Spinal cord (tissue), 10 donors: ENCODE results near the gene TAF8. TPM values are rescaled to one million over a fixed set of nuclear protein-coding genes. Genes with fewer than 3 reads are reported as not detected.

Source experiments
- DNase-seq, 6 donors: peaks; one replicate each; pipeline versions ENCODE4 v3.0.0 to v3.0.0-alpha.2; 2013 to 2015; ENCODE audit warnings: low spot score in 6 of 6, low read depth in 4 of 6
- H3K27ac ChIP-seq: one replicate; pipeline ENCODE4 v1.5.1; 2013; ENCODE audit warnings: low read depth, low read length, control low read depth
- H3K27me3 ChIP-seq: one replicate; pipeline ENCODE4 v1.6.1; 2013; ENCODE audit warnings: low read length; ENCODE audit not compliant: control insufficient read depth, insufficient read depth
- H3K36me3 ChIP-seq: one replicate; pipeline ENCODE4 v1.6.1; 2013; ENCODE audit warnings: low read length; ENCODE audit not compliant: control insufficient read depth, insufficient read depth
- H3K4me1 ChIP-seq: one replicate; pipeline ENCODE4 v1.6.1; 2013; ENCODE audit warnings: low read length; ENCODE audit not compliant: control insufficient read depth, insufficient read depth
- H3K4me3 ChIP-seq: one replicate; pipeline ENCODE4 v1.5.1; 2013; ENCODE audit warnings: low read depth, low read length, control low read depth
- H3K9me3 ChIP-seq: one replicate; pipeline ENCODE4 v1.6.1; 2013; ENCODE audit warnings: low read length; ENCODE audit not compliant: control insufficient read depth, insufficient read depth
- WGBS: methylation state at CpG from one replicate; pipeline ENCODE4 v1.1.5; 2013; ENCODE audit warnings: missing lambda C conversion rate; ENCODE audit not compliant: insufficient coverage; 5-methylcytosine and 5-hydroxymethylcytosine counted together
- polyA plus RNA-seq, 2 donors: library from polyadenylated mRNA; unstranded; fragments of 120-200 nt; gene quantifications; one replicate each; pipeline ENCODE4 v1.2.1, GENCODE V29; 2013; ENCODE audit not compliant: insufficient read length in 2 of 2
- total RNA-seq, 2 donors: library from RNA; depleted of rRNA in 1 of 2; stranded (reverse); fragments of 120-200 nt in 1 of 2; fragments of >200 nt in 1 of 2; gene quantifications; one replicate each; pipeline versions ENCODE4 v1.2.3 to v1.2.4, GENCODE V29; 2013 to 2014
- donor health status: healthy.

Gene TAF8
- total and polyA plus RNA-seq, 4 donors, result 10.5 to 17.9 (median 13.3) TPM

DNA sequence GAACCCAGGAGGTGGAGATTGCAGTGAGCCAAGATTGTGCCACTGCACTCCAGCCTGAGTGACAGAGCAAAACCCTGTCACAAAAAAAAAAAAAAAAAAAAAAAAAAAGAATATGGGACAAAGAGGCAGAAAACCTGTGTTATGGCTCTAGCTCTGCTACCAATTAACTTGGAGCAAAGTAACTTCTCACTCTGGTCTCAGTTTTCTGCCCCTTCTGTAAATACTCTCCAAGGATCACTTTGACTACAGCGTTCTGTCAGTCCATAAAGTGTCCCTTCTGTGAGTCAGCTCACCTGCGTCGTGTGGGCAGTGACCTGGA lies 67.5 kb downstream of the TAF8 start:
- Histone ChIP-seq H3K36me3 (no peaks in the 10 kb centered on the region), H3K4me1 (no peaks in the 10 kb centered on the region), H3K27ac (no peak overlapping the region), H3K4me3 (no peak overlapping the region), H3K9me3 (no peaks in the 10 kb centered on the region), H3K27me3 (no peaks in the 10 kb centered on the region)
- 83% methylated on average over 2 of the region's 3 CpGs for WGBS
- no peak for DNase-seq

GRCh38 chr6:42118162-42119001 lies 68.1 kb downstream of the TAF8 start:
- H3K9me3 ChIP-seq, result no peaks in the 10 kb centered on the region
- peak in 1 of 6 donors; percentile 23 for DNase-seq
- no peaks in the 10 kb centered on the region for H3K27me3 ChIP-seq
- no peaks in the 10 kb centered on the region for H3K4me1 ChIP-seq
- no peak overlapping the region for H3K4me3 ChIP-seq
- 69% methylated on average over 8 of the region's 10 CpGs for WGBS
- no peaks in the 10 kb centered on the region for H3K36me3 ChIP-seq
- no peak overlapping the region for H3K27ac ChIP-seq

- H3K4me3 ChIP-seq, result no peak overlapping the region
- H3K36me3 ChIP-seq, result no peaks in the 10 kb centered on the region
- no peaks in the 10 kb centered on the region for H3K9me3 ChIP-seq
- no peak overlapping the region for H3K27ac ChIP-seq
- WGBS, result 94% methylated on average over 5 of the region's 8 CpGs
- H3K4me1 ChIP-seq, result no peaks in the 10 kb centered on the region
- no peaks in the 10 kb centered on the region for H3K27me3 ChIP-seq
- DNase-seq, result no peak
These were observed 70.9 kb downstream of the TAF8 start for GRCh38 chr6:42120895-42121865.

DNA sequence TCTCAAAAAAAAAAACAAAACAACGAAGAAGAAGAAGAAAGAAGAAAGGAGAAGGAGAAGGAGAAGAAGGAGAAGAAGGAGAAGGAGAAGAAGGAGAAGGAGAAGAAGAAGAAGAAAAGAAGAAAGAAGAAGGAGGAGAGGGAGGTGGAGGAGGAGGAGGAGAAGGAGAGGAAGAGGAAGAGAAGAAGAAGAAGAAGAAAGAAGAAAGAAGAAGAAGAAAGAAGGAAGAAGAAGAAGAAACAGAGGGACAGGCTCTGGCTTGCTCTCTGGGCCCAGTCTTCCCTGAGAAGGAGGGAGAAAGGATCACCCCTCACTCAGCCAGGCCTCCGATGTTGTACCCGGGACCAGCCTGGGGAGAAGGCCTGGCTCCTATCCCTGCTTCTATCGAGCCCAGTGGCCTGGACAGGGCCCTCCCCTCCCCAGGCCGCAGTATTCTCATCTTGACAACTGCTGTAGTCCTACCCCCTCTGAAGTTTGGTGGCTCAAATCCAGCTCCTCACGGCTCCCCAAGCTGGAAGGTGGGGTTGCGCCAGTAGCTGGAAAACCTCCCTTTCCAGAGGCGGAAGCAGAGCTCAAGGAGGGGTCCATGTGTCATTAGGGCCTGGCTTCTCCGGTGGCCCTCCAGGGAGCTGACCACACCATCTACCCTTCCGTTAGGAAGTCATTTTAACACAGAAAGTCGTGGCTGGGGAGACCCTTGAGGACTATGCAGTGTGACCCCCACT lies 73.2 kb downstream of the TAF8 start:
- H3K36me3 ChIP-seq, result no peaks in the 10 kb centered on the region
- no peak overlapping the region for H3K27ac ChIP-seq
- 69% methylated on average over 8 of the region's 11 CpGs for WGBS
- H3K27me3 ChIP-seq, result no peaks in the 10 kb centered on the region
- H3K4me1 ChIP-seq, result no peaks in the 10 kb centered on the region
- DNase-seq, result no peak
- H3K4me3 ChIP-seq, result no peak overlapping the region
- no peaks in the 10 kb centered on the region for H3K9me3 ChIP-seq

DNA sequence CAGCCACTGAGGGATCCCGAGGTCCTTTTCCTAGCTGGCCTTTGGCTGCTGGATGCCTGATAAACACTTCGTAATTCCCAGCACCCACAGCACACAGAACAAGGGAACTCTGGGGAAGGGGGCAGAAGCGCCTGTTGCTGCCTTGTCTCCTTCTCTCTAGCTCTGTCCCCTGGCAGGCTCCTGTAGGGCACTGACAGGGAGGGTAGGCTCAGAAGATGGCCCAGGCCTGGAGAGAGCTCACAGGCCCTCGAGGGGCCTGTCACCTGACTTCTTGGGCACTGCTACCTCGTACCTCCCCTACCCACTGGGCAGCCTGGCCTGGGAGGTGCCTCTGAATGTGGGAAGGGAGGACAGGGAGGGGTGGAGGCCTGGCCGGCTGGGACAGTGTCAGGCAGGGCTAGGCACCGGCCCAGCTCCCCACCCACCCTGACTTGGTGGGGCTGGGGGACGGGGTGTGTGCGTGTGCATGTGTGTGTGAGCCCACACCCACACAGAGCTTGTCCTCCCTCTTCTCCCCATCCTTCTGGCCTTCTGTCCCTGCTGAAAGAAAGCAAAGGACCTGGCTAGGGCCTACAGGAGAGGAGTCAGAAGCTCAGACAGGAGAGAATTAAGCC lies 74.0 kb downstream of the TAF8 start:
- Histone ChIP-seq H3K27me3 (no peaks in the 10 kb centered on the region), H3K36me3 (no peaks in the 10 kb centered on the region), H3K27ac (no peak overlapping the region), H3K9me3 (no peaks in the 10 kb centered on the region), H3K4me3 (no peak overlapping the region), H3K4me1 (no peaks in the 10 kb centered on the region)
- no peak for DNase-seq
- WGBS, result 78% methylated on average over 4 of the region's 9 CpGs

- Histone ChIP-seq H3K27ac (no peak overlapping the region), H3K4me1 (no peaks in the 10 kb centered on the region), H3K9me3 (no peaks in the 10 kb centered on the region), H3K4me3 (no peak overlapping the region), H3K27me3 (no peaks in the 10 kb centered on the region), H3K36me3 (no peaks in the 10 kb centered on the region)
- 95% methylated on average over 8 of the region's 14 CpGs for WGBS
- DNase-seq, result no peak
These were observed 74.9 kb downstream of the TAF8 start for GRCh38 chr6:42125231-42125630.

DNA sequence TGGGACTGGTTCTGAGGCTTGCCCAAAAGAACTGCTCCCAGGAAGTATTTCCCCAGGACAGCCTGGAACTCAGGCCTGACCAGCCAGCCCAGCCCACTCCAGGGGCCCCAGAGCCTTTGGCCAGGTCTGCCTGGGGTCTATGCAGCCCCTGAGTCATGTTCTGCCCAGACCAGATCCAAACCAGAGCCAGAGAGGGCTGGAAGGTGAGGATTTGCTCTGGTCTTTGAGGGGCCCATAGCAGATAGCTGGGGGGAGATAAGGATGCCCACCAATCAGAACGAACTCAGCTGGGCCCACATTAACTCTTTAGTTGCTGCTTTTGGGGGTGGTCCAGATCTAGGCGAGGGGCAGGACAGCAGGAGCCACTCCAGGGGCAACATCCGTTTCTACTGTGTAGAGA lies 75.3 kb downstream of the TAF8 start:
- WGBS, result 20% methylated on average over 1 of the region's 3 CpGs
- Histone ChIP-seq H3K27ac (no peak overlapping the region), H3K27me3 (no peaks in the 10 kb centered on the region), H3K4me3 (no peak overlapping the region), H3K9me3 (no peaks in the 10 kb centered on the region), H3K36me3 (no peaks in the 10 kb centered on the region), H3K4me1 (no peaks in the 10 kb centered on the region)
- DNase-seq, result no peak

DNA sequence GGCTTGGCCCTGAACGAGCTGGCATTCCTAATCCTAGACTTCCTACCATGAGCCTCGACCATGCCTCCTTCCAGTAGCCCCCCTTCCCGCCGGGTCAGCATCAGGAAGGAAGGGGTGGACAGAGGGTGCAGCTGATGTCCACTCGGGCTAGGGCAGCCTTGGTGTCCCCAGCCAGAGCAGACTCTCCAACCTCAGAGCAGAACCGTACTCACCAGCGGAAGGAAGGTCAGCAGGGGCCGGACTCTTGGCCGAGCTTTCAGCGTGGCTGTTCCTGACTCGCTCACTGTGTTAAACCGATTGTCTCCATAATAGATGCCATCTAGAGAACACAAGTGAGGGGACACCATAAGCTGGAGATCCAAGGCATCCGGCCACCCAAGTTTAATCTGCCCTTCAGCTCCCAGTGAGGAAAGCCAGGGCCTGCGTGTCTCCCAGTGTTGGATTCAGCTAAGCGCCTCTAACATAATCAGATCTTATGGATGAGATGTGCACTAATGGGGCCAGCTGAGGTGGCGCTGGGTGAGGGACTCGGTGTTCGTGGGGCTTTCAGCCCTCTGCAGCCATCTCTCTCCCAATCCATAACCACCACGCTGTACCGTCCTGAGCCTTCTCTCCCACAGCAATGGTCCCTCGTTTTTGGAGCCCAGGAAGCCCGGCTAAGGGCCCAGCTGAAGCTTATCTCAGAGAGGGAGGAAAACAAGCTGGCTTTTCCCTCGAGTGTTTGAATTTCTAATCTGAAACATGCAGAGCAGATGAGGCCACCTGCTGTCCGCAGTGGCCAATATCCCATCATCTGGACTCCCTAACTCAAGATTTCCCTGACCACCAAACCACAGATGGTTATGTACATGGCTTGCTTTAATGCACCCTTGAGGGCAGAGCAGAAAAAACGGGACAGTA lies 78.4 kb downstream of the TAF8 start:
- Histone ChIP-seq H3K4me3 (no peak overlapping the region), H3K9me3 (no peaks in the 10 kb centered on the region), H3K27me3 (no peaks in the 10 kb centered on the region), H3K36me3 (no peaks in the 10 kb centered on the region), H3K4me1 (no peaks in the 10 kb centered on the region), H3K27ac (no peak overlapping the region)
- DNase-seq, result no peak
- WGBS, result 91% methylated on average over 17 of the region's 25 CpGs
